Fibroblast of skin of scalp (primary cell): Measurements from ENCODE around the gene TMEM14C.
A peak's percentile ranks its signal among the peaks of the same experiment; 100 is the strongest.
"Not testable (repeated sequence)": the region's sequence is repeated elsewhere in the genome, so short reads cannot be mapped to it uniquely, and the experiment has no call there.

ENCODE experiments used
- DNase-seq: peaks from one replicate; pipeline ENCODE4 v3.0.0-alpha.2; 2013

The TMEM14C gene

DNA sequence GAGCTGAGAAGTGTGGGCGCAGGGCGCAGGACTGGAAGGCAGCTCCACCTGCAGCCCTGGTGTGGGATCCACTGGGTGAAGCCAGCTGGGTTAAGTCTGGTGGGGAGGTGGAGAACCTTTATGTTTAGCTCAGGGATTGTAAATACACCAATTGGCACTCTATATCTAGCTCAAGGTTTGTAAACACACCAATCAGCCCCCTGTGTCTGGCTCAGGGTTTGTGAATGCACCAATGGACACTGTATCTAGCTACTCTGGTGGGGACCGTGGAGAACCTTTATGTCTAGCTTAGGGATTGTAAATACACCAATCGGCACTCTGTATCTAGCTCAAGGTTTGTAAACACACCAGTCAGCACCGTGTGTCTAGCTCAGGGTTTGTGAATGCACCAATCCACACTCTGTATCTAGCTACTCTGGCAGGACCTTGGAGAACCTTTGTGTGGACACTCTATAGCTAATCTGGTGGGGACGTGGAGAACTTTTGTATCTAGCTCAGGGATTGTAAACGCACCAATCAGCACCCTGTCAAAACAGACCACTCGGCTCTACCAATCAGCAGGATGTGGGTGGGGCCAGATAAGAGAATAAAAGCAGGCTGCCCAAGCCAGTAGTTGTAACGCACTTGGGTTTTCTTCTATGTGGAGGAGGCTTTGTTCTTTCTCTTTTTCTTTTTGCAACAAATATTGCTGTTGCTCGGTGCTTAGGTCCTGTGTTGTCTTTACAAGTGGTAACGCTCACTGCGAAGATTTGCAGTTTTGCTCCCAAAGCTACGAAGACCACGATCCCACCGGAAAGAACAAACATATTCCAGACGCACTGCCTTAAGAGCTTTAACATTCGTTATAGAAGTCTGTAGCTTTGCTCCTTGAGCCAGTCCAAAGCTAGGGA, 1.7 kb upstream of the TMEM14C start:
- not testable (repeated sequence) for DNase-seq

DNA sequence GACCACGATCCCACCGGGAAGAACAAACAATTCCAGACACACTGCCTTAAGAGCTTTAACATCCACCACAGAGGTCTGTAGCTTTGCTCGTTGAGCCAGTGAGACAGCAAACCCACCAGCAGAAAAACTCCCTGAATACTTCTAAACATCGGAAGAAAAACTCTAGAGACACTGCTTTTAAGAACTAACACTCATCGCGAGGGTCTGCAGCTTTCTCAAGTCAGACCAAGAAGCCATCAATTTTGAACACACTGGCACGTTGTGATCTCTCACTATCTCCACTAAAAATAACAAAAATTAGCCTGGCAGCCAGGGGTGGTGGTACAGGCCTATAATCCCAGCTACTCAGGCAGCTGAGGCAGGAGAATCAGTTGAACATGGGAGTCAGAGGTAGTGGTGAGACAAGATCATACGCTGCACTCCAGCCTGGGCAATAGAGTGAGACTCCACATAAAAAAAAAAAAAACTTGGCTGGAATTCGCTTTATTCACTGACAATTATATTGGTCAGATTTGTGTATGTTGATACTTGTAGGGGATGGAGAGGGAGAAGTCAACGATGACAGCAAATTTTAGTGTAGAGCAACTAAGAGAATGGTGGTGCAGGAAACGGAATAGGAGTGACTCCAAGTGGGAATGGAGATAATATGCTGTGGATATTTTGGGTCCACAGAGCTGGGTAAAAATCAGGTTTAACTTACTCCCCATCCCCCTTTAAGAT, 860 bp upstream of the TMEM14C start:
- DNase-seq: no peak

- no peak for DNase-seq
These were observed 375 bp upstream of the TMEM14C start for GRCh38 chr6:10722570-10722819.

- peak; percentile 20 for DNase-seq
These were observed 654 bp downstream of the TMEM14C start for GRCh38 chr6:10723567-10723881.

- DNase-seq: no peak
These were observed 2.2 kb downstream of the TMEM14C start for GRCh38 chr6:10725044-10725443.

- no peak for DNase-seq
These were observed 2.8 kb downstream of the TMEM14C start for GRCh38 chr6:10725716-10726115.

- DNase-seq: no peak
These were observed 7.4 kb downstream of the TMEM14C start for GRCh38 chr6:10730254-10730653.

GRCh38 chr6:10733151-10733715, 10.4 kb downstream of the TMEM14C start:
- DNase-seq: peak; percentile 63

GRCh38 chr6:10733863-10734262, 11.0 kb downstream of the TMEM14C start:
- no peak for DNase-seq

DNA sequence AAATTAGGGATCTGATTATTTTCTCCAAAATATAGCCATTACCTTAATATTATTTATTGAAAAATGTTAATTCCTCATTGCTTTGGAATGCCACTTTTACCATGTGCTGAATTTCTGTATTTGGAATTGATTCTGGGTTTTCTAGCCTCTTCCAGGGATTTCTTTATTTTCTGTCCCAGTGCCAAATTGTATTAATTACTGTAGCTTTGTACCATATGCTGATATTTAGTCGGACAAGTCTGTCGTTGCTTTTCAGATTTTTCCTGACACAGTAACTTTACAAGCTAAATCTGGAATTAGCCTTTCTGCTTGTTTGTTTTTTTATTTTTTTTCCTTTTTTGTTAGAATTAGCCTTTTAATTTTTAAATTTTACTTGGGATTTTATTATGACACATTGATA, 13.9 kb downstream of the TMEM14C start:
- no peak for DNase-seq

GRCh38 chr6:10740061-10740460, 17.2 kb downstream of the TMEM14C start:
- no peak for DNase-seq

DNA sequence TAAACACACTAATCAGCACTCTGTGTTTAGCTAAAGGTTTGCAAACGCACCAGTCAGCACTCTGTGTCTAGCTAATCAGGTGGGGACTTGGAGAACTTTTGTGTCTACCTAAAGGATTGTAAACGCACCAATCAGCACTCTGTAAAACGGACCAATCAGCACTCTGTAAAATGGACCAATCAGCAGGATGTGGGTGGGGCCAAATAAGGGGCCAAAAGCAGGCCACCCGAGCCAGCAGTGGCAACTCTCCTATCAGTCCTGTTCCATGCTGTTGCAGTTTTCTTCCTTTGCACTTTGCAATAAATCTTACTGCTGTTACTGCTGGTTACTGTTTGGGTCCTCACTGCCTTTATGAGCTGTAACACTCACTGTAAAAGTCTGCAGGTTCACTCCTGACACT, 18.8 kb downstream of the TMEM14C start:
- not testable (repeated sequence) for DNase-seq

DNA sequence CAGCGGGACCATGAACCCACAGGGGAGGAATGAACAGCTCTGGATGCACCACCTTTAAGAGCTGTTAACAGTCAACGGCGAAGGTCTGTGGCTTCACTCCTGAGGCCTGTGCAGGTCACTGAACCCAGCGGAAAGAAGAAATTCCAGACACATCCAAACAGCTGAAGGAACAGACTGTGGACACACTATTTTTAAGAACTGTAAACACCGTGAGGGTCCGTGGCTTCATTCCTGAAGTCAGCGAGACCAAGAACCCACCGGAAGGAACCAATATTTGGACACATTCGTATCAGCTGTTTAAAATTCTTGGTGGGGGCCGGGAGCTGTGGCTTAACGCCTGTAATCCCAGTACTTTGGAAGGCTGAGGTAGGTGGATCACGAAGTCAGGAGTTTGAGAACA, 19.4 kb downstream of the TMEM14C start:
- DNase-seq: no peak

DNA sequence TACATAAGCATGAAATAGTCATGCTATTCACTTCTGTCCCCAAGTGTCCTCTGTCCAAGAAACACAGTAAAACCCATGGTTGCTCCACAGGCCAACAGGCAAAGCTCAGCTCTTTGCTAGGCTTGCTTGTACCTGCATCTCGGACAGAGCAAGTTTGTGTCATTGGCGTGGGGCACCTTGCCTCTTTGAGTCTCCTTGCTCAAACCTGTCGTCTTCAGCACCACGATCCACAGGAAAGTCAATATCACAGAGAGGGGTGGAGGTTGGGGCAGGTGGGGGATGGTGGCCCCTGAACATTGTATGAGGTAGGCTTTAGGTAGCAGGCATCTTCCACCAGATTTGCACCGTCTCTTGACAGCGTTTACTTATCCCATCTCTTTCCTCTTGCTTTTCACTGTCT, 20.6 kb downstream of the TMEM14C start:
- no peak for DNase-seq

GRCh38 chr6:10745116-10745515, 22.2 kb downstream of the TMEM14C start:
- DNase-seq: no peak

GRCh38 chr6:10746915-10747250, 24.0 kb downstream of the TMEM14C start:
- DNase-seq: no peak

DNA sequence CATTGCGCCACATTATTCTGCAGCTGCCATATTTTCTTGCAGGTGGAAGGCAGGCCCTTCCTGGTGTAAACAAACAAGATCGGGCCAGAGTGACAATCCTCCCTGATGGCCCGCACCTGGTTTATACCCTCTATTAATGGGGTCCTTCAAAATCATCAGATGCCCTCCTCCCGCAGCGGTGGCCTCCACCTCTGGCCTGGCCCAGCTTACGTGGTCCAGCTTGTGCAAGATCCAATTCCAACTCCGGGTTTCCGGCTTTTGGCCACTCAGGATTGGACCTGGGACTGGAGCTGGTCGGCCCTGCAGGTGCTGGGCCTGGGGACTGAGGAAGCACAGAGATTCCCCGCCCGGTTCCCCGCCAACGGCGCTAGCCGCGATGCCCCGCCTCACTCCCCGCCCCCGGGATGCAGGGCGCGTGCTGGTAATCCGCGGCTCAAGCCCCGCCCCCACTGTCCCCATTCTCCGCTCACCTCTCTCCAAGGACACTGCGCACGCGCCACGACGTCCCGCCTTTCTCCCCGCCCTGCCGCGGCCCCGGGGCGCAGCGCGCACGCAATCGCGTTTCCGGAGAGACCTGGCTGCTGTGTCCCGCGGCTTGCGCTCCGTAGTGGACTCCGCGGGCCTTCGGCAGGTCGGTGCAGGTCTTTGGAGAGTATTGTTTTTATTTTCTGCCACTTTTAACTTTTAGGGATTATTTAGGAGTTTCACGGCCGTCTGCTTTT, 24.5 kb downstream of the TMEM14C start, which contains the start of gene TMEM14B:
Gene TMEM14B, plus strand, starts transcription at position 555 of the 722 bp plus-strand sequence. CDS start 1,441 bp downstream, outside the sequence.
- peak; percentile 96 for DNase-seq

DNA sequence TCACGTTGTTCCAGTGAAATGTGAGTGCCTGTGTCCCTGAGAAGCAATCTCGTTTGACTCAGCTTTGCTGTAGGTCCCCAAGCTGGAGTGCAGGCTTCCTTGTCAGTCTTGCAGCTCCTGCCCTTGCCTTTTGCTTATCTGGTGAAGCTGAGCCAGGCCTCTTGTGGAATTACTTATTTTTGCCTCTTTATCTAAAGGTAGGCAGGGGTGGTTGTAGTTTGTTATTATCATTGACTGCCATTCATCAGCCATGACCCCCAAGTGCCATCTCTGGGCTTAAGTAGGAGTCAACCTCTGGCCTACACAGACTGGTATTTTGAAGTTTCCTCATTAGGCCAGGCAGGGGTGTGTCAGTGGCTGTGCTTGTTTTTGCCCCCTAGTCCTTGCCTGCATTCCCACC, 26.9 kb downstream of the TMEM14C start:
- DNase-seq: no peak

GRCh38 chr6:10750568-10750967, 27.7 kb downstream of the TMEM14C start:
- not testable (repeated sequence) for DNase-seq

DNA sequence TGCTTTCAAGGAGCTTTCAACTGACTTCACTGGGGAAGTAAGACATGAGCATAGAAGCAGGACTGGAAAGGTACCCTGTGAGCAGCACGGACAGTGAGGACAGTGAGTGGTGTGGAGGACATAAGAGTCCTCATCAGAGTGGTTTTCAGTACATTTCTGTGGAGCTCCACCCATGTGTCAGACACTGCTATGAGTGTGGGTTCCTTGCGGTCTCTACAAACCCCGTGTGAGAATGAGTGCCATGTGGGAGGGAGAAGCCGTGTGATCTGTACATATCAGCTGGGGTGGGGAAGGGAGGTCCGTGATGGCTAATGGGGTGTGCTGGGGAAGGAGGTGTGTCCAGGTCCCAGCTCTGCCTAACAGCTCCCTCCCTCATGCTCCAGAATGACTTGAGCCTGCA, 28.9 kb downstream of the TMEM14C start:
- DNase-seq: not testable (repeated sequence)

- no peak for DNase-seq
These were observed 33.2 kb downstream of the TMEM14C start for GRCh38 chr6:10756085-10756484.

GRCh38 chr6:10759312-10759839, 36.5 kb downstream of the TMEM14C start:
- DNase-seq: peak; percentile 84

- peak; percentile 13 for DNase-seq
These were observed 37.0 kb downstream of the TMEM14C start for GRCh38 chr6:10759884-10760329.
